Fibroblast of pulmonary artery (primary cell): ENCODE data around the gene SORT1.

Experiments
- DNase-seq: peaks from one replicate; pipeline ENCODE4 v3.0.0-alpha.2; 2010; ENCODE audit warnings: low read depth
- H3K4me3 ChIP-seq: replicated peaks from 2 replicates; pipeline ENCODE4 v1.5.1; 2011; ENCODE audit warnings: low read depth, mild to moderate bottlenecking, control low read depth, low read length, moderate library complexity
- TF ChIP-seq, protein P1 (sequence below): IDR thresholded peaks from 2 replicates; pipeline ENCODE4 v1.5.1; 2011; ENCODE audit warnings: mild to moderate bottlenecking, control low read depth, low read length, inconsistent platforms; ENCODE audit errors: missing control alignments

SORT1 gene

DNA sequence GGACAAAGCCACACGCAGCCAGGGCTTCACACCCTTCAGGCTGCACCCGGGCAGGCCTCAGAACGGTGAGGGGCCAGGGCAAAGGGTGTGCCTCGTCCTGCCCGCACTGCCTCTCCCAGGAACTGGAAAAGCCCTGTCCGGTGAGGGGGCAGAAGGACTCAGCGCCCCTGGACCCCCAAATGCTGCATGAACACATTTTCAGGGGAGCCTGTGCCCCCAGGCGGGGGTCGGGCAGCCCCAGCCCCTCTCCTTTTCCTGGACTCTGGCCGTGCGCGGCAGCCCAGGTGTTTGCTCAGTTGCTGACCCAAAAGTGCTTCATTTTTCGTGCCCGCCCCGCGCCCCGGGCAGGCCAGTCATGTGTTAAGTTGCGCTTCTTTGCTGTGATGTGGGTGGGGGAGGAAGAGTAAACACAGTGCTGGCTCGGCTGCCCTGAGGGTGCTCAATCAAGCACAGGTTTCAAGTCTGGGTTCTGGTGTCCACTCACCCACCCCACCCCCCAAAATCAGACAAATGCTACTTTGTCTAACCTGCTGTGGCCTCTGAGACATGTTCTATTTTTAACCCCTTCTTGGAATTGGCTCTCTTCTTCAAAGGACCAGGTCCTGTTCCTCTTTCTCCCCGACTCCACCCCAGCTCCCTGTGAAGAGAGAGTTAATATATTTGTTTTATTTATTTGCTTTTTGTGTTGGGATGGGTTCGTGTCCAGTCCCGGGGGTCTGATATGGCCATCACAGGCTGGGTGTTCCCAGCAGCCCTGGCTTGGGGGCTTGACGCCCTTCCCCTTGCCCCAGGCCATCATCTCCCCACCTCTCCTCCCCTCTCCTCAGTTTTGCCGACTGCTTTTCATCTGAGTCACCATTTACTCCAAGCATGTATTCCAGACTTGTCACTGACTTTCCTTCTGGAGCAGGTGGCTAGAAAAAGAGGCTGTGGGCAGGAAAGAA is 122.9 kb downstream of the SORT1 start:
- no peak overlapping the region for H3K4me3 ChIP-seq
- TF ChIP-seq, protein P1, sequence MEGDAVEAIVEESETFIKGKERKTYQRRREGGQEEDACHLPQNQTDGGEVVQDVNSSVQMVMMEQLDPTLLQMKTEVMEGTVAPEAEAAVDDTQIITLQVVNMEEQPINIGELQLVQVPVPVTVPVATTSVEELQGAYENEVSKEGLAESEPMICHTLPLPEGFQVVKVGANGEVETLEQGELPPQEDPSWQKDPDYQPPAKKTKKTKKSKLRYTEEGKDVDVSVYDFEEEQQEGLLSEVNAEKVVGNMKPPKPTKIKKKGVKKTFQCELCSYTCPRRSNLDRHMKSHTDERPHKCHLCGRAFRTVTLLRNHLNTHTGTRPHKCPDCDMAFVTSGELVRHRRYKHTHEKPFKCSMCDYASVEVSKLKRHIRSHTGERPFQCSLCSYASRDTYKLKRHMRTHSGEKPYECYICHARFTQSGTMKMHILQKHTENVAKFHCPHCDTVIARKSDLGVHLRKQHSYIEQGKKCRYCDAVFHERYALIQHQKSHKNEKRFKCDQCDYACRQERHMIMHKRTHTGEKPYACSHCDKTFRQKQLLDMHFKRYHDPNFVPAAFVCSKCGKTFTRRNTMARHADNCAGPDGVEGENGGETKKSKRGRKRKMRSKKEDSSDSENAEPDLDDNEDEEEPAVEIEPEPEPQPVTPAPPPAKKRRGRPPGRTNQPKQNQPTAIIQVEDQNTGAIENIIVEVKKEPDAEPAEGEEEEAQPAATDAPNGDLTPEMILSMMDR = no peak
- DNase-seq = peak; percentile 60

DNA sequence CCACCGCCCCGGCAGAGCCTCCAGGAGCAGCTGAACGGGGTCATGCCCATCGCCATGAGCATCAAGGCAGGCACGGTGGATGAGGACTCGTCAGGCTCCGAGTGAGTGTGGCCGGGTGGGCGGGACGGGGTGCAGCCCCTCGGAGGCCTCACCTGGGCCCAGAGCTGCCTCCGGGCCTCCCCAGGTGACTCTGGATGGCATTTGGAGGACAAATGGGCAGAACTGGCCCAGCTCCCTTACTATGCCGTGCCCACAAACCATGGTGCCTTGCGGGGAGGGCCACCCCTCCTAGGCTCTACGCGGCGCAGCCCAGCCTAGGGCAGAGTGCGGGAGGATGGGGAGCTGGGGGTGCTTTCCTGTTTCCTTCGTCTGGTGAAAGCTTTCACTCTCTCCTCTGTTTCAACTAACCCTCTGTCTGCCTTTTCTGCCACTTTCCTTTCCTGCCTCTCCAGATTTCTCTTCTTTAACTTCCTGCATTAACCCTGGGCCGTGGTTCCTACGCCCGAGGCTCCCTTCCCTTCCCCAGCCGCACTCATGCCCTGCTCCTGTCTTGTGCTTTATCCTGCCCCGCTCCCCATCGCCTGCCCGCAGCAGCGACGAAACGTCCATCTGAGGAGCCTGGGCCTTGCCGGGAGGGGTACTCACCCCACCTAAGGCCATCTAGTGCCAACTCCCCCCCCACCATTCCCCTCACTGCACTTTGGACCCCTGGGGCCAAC is 124.0 kb downstream of the SORT1 start:
- no peak overlapping the region for H3K4me3 ChIP-seq
- DNase-seq = no peak
- TF ChIP-seq, protein P1 = no peak

DNA sequence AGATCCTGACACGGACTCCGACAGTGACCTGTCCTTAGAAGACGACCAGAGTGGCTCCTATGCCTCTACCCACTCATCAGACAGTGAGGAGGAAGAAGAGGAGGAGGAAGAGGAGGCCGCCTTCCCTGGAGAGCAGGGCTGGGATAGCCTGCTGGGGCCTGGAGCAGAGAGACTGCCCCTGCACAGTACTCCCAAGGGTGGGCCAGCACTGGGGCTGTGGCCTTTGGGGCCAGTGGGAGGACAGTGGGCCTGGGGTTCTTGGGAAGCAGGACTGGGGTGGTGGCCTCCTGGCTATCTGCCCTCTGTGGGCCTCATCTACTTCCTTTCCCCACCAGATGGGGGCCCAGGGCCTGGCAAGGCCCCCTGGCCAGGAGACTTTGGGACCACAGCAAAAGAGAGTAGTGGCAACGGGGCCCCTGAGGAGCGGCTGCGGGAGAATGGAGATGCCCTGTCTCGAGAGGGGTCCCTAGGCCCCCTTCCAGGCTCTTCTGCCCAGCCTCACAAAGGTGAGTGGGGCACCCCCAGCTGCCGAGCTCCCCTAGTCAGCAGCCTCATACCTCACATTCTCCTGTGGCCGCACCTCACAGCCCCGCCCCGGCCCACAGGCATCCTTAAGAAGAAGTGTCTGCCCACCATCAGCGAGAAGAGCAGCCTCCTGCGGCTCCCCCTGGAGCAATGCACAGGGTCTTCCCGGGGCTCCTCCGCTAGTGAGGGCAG is 124.7 kb downstream of the SORT1 start:
- TF ChIP-seq, protein P1 = no peak
- no peak overlapping the region for H3K4me3 ChIP-seq
- DNase-seq = no peak

DNA sequence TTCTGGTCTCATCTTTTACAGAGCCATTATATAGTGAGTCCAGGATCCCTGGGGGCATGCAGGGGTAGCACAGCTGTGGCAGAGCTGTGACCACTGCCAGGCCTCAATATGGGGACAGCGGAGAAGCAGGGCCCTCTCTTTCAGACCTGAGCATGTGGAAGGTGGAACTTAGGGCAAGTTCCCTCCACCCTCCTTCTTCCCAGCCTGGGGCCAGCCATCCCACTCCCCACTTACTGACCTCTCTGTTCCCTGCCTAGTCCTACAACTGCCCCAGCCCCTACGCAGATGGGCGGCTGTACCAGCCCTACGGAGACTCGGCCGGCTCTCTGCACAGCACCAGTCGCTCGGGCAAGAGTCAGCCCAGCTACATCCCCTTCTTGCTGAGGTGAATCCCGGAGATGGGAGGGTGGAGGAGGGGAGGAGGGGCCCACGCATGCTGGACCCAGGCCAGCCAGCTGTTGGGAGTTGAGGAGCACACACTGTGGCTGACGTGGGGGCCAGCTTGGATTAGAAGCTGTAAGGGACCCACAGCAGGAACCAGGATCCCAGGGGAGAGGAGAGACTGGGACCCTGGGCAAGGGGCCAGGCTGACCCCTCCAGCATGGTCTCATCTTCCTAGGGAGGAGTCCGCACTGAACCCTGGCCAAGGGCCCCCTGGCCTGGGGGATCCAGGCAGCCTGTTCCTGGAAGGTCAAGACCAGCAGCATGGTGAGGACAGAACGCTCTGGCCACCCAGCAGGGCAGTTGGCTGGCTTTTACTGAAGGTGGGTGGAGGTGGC is 125.5 kb downstream of the SORT1 start:
- TF ChIP-seq, protein P1 = no peak
- no peak for DNase-seq
- no peak overlapping the region for H3K4me3 ChIP-seq

DNA sequence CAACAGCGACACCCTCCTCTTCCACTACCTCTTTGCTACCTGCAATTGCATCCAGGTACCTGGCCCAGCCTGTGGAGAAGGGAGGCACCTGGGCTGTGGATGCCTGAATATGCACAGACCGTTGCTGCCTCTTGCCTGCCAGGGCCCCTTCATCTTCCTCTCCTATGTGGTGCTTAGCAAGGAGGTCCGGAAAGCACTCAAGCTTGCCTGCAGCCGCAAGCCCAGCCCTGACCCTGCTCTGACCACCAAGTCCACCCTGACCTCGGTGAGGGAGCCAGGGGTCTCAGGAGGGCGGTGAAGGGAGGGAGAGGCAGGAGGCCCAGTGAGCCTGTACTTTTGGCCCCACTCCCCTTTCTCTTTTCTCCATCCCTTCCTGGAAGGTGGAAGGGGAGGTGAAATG is 126.3 kb downstream of the SORT1 start:
- TF ChIP-seq, protein P1 = no peak
- no peak overlapping the region for H3K4me3 ChIP-seq
- DNase-seq = no peak

DNA sequence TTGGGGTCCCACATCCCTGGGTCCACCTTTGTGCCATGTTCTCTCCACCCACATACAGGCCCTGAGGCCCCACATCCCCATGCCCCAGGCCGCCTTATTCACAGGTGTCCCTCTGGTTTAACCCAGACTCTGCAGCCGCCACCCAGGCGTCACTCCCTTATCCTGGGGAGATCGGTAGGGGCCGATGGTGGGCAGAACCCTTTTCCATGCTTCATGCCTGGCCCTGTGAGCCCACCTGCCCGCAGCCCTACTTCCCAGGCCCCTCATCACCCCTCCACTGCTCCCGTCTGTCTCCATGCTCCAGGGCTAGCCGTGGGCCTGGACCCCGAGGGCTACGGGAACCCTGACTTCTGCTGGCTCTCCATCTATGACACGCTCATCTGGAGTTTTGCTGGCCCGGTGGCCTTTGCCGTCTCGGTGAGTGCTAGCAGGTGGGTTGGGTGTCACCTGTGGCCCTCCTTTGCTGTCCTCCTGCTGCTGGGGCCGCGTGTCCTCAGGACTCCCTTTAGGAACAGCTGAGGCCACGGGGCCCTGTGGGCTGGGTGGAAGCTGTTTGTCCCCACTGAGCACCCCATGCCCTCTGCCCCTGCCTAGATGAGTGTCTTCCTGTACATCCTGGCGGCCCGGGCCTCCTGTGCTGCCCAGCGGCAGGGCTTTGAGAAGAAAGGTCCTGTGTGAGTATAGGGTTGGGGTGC is 126.9 kb downstream of the SORT1 start:
- no peak overlapping the region for H3K4me3 ChIP-seq
- TF ChIP-seq, protein P1 = no peak
- DNase-seq = no peak
